ENCODE data around the gene DHX35. TPM values are rescaled to one million over a fixed set of nuclear protein-coding genes. Genes with fewer than 3 reads are reported as not detected.

Gene DHX35
- total RNA-seq, 4 donors from 2014 or later: 15.5 to 75.9 (median 17.7) TPM

DNA sequence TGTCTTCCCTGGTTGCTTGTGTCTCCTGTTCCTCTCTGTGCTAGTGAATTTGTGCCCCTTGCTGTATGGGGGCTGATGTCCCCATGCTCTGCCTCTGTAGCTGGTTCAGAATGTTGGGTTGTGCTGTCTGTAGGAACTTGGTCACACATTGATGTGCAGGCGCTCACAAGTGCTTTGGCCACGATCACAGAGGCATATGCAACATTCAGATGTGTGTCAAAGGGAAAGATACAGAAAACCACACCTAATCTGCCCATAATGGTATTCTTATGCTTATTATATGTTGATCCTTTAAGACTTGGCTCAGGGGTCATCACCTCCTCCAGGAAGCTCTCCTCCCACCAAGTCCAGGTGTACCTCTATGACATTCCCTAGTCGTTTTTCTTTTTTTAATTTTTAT lies 17.1 kb upstream of the DHX35 start:
- Histone ChIP-seq H3K4me1 (no peaks in the 10 kb centered on the region), H3K27me3 (no peaks in the 10 kb centered on the region), H3K9me3 (no peaks in the 10 kb centered on the region), H3K36me3 (no peaks in the 10 kb centered on the region), H3K4me3 (no peak overlapping the region), H3K27ac (no peak overlapping the region)
- in situ Hi-C loops (cut with MboI; ENCODE audit: low pct_ligation_motif_present in 1 of 4, low pct_unique_long_range_greater_than_20kb in 1 of 4, low sequenced_read_pairs in 3 of 4) (no loop called here), intact Hi-C loops (cut with DNase I; ENCODE audit: low total_unique reads) (no loop called here)
- no peak for DNase-seq
- TF ChIP-seq EP300 (IDR thresholded peaks at IDR 0.05; ENCODE audit: low read depth): no peak
- TF ChIP-seq, protein P1, sequence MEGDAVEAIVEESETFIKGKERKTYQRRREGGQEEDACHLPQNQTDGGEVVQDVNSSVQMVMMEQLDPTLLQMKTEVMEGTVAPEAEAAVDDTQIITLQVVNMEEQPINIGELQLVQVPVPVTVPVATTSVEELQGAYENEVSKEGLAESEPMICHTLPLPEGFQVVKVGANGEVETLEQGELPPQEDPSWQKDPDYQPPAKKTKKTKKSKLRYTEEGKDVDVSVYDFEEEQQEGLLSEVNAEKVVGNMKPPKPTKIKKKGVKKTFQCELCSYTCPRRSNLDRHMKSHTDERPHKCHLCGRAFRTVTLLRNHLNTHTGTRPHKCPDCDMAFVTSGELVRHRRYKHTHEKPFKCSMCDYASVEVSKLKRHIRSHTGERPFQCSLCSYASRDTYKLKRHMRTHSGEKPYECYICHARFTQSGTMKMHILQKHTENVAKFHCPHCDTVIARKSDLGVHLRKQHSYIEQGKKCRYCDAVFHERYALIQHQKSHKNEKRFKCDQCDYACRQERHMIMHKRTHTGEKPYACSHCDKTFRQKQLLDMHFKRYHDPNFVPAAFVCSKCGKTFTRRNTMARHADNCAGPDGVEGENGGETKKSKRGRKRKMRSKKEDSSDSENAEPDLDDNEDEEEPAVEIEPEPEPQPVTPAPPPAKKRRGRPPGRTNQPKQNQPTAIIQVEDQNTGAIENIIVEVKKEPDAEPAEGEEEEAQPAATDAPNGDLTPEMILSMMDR (IDR thresholded peaks at IDR 0.05): no peak
- TF ChIP-seq POLR2A (IDR thresholded peaks at IDR 0.05): no peak
- no peak for TF ChIP-seq POLR2AphosphoS5 (IDR thresholded peaks at IDR 0.05)
- WGBS, 2 donors (ENCODE audit: low coverage in 1 of 2): 63 to 96% methylated on average over 1 to 3 of the region's 3 CpGs

GRCh38 chr20:38946836-38947235 lies 15.3 kb upstream of the DHX35 start:
- 87 to 100% methylated on average over 2 to 3 of the region's 3 CpGs for WGBS, 2 donors (ENCODE audit: low coverage in 1 of 2)
- Histone ChIP-seq H3K4me3 (no peak overlapping the region), H3K36me3 (no peaks in the 10 kb centered on the region), H3K4me1 (no peaks in the 10 kb centered on the region), H3K27ac (no peak overlapping the region), H3K9me3 (no peaks in the 10 kb centered on the region), H3K27me3 (no peaks in the 10 kb centered on the region)
- no peak for DNase-seq
- intact Hi-C loops (cut with DNase I; ENCODE audit: low total_unique reads): no loop called here
- no peak for TF ChIP-seq POLR2A (IDR thresholded peaks at IDR 0.05)
- no peak for TF ChIP-seq POLR2AphosphoS5 (IDR thresholded peaks at IDR 0.05)
- no peak for TF ChIP-seq EP300 (IDR thresholded peaks at IDR 0.05; ENCODE audit: low read depth)
- TF ChIP-seq, protein P1 (IDR thresholded peaks at IDR 0.05): no peak
- in situ Hi-C loops (cut with MboI; ENCODE audit: low pct_ligation_motif_present in 1 of 4, low pct_unique_long_range_greater_than_20kb in 1 of 4, low sequenced_read_pairs in 3 of 4): no loop called here

GRCh38 chr20:38947931-38948362 lies 14.2 kb upstream of the DHX35 start:
- Histone ChIP-seq H3K27me3 (no peaks in the 10 kb centered on the region), H3K4me1 (no peaks in the 10 kb centered on the region), H3K9me3 (no peaks in the 10 kb centered on the region), H3K36me3 (no peaks in the 10 kb centered on the region), H3K4me3 (no peak overlapping the region), H3K27ac (no peak overlapping the region)
- no peak for TF ChIP-seq POLR2A (IDR thresholded peaks at IDR 0.05)
- TF ChIP-seq, protein P1 (IDR thresholded peaks at IDR 0.05): no peak
- TF ChIP-seq EP300 (IDR thresholded peaks at IDR 0.05; ENCODE audit: low read depth): no peak
- TF ChIP-seq POLR2AphosphoS5 (IDR thresholded peaks at IDR 0.05): no peak
- intact Hi-C loops (cut with DNase I; ENCODE audit: low total_unique reads) (no loop called here), in situ Hi-C loops (cut with MboI; ENCODE audit: low pct_ligation_motif_present in 1 of 4, low pct_unique_long_range_greater_than_20kb in 1 of 4, low sequenced_read_pairs in 3 of 4) (no loop called here)
- WGBS, 2 donors (ENCODE audit: low coverage in 1 of 2): 89 to 91% methylated on average over 5 to 7 of the region's 7 CpGs
- no peak for DNase-seq

- Histone ChIP-seq H3K36me3 (no peaks in the 10 kb centered on the region), H3K4me1 (no peaks in the 10 kb centered on the region), H3K4me3 (no peak overlapping the region), H3K27ac (no peak overlapping the region), H3K9me3 (no peaks in the 10 kb centered on the region), H3K27me3 (no peaks in the 10 kb centered on the region)
- WGBS, 2 donors (ENCODE audit: low coverage in 1 of 2): 96% methylated on average over 2 of the region's 2 CpGs; no CpG with 5 or more reads in 1 of the 2 donors
- in situ Hi-C loops (cut with MboI; ENCODE audit: low pct_ligation_motif_present in 1 of 4, low pct_unique_long_range_greater_than_20kb in 1 of 4, low sequenced_read_pairs in 3 of 4): no loop called here
- DNase-seq: no peak
- TF ChIP-seq POLR2AphosphoS5 (IDR thresholded peaks at IDR 0.05): no peak
- TF ChIP-seq, protein P1 (IDR thresholded peaks at IDR 0.05): no peak
- no peak for TF ChIP-seq EP300 (IDR thresholded peaks at IDR 0.05; ENCODE audit: low read depth)
- TF ChIP-seq POLR2A (IDR thresholded peaks at IDR 0.05): no peak
- intact Hi-C loops (cut with DNase I; ENCODE audit: low total_unique reads): no loop called here
Observed at GRCh38 chr20:38950254-38950653, 11.9 kb upstream of the DHX35 start.
